ENCODE data around the gene P2RY2. TPM values are rescaled to one million over a fixed set of nuclear protein-coding genes. Genes with fewer than 3 reads are reported as not detected.
"Not testable (repeated sequence)": the region's sequence is repeated elsewhere in the genome, so short reads cannot be mapped to it uniquely, and the experiment has no call there.

Gene P2RY2
- total RNA-seq, 1 donor from 2014 or later, result 19.8 TPM

GRCh38 chr11:73268671-73269271 lies 50.7 kb downstream of the P2RY2 start:
- TF ChIP-seq CTCF (IDR thresholded peaks at IDR 0.05; ENCODE audit: borderline replicate concordance), result no peak
- Histone ChIP-seq H3K36me3 (no peaks in the 10 kb centered on the region), H3K4me1 (peaks cover 65% of the 10 kb centered on the region), H3K27ac (replicated peaks) (no peak overlapping the region), H3K27me3 (ENCODE audit: low read depth) (peaks cover 14% of the 10 kb centered on the region), H3K9me3 (replicated peaks) (no peaks in the 10 kb centered on the region), H3K4me3 (no peak overlapping the region)
- intact Hi-C loops (cut with micrococcal nuclease), result no loop called here
- no peak for DNase-seq

GRCh38 chr11:73269459-73270015 lies 51.5 kb downstream of the P2RY2 start:
- intact Hi-C loops (cut with micrococcal nuclease), result no loop called here
- H3K36me3 ChIP-seq, result no peaks in the 10 kb centered on the region
- no peak for DNase-seq
- peak overlapping the region; percentile 23 for H3K27ac ChIP-seq (replicated peaks)
- peaks cover 59% of the 10 kb centered on the region for H3K4me1 ChIP-seq
- H3K9me3 ChIP-seq (replicated peaks), result no peaks in the 10 kb centered on the region
- peaks cover 7% of the 10 kb centered on the region for H3K27me3 ChIP-seq (ENCODE audit: low read depth)
- TF ChIP-seq CTCF (IDR thresholded peaks at IDR 0.05; ENCODE audit: borderline replicate concordance), result no peak
- no peak overlapping the region for H3K4me3 ChIP-seq

GRCh38 chr11:73270016-73270854 lies 52.2 kb downstream of the P2RY2 start:
- H3K27me3 ChIP-seq (ENCODE audit: low read depth), result no peaks in the 10 kb centered on the region
- no peak overlapping the region for H3K4me3 ChIP-seq
- no peak for TF ChIP-seq CTCF (IDR thresholded peaks at IDR 0.05; ENCODE audit: borderline replicate concordance)
- no peak for DNase-seq
- H3K36me3 ChIP-seq, result no peaks in the 10 kb centered on the region
- intact Hi-C loops (cut with micrococcal nuclease), result no loop called here
- H3K9me3 ChIP-seq (replicated peaks), result no peaks in the 10 kb centered on the region
- H3K4me1 ChIP-seq, result peaks cover 53% of the 10 kb centered on the region
- H3K27ac ChIP-seq (replicated peaks), result peak overlapping the region; percentile 23

- intact Hi-C loops (cut with micrococcal nuclease), result no loop called here
- TF ChIP-seq CTCF (IDR thresholded peaks at IDR 0.05; ENCODE audit: borderline replicate concordance), result no peak
- Histone ChIP-seq H3K36me3 (no peaks in the 10 kb centered on the region), H3K4me1 (peaks cover 45% of the 10 kb centered on the region), H3K27me3 (ENCODE audit: low read depth) (no peaks in the 10 kb centered on the region), H3K4me3 (no peak overlapping the region), H3K9me3 (replicated peaks) (no peaks in the 10 kb centered on the region), H3K27ac (replicated peaks) (no peak overlapping the region)
- no peak for DNase-seq
Observed at GRCh38 chr11:73270855-73271477, 52.9 kb downstream of the P2RY2 start.

GRCh38 chr11:73271478-73271865 lies 53.4 kb downstream of the P2RY2 start:
- H3K27ac ChIP-seq (replicated peaks); H3K27me3 ChIP-seq (ENCODE audit: low read depth); H3K9me3 ChIP-seq (replicated peaks); DNase-seq; H3K36me3 ChIP-seq; H3K4me3 ChIP-seq; intact Hi-C loops (cut with micrococcal nuclease): not testable (repeated sequence)
- H3K4me1 ChIP-seq, result peaks cover 40% of the 10 kb centered on the region

Measured in left ventricle myocardium inferior (tissue), 1 donor.